ENCODE results near the gene GHRHR.

DNA sequence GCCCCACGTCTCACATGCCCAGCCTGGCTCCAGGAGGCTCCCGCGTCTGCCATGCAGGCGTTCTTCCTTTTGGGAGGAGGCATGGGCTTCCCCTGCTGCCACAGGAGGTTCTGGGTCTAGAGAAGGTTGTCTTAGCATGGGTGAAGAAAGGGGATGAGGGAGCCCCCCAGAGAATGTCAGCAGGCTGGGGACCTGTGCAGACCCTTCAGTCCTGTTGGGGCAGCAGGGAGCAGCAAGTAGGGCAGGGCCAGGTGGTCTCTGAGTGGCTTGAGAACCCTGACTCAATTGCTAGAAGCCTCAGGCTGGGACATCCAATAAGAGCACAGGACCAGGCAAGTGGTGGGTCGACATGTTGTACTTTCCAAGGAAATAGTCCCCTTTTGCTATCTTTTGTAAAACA, 54.0 kb downstream of the GHRHR start:
- TF ChIP-seq POLR2A (IDR thresholded peaks at IDR 0.05; ENCODE audit: low read length), result no peak
- no peak for TF ChIP-seq GATA1 (IDR thresholded peaks at IDR 0.05; ENCODE audit: low read depth, low read length)

Data from erythroblast (primary cell).